ENCODE results near the gene CIROP. TPM values are rescaled to one million over a fixed set of nuclear protein-coding genes. Genes with fewer than 3 reads are reported as not detected.
A peak's percentile ranks its signal among the peaks of the same experiment; 100 is the strongest.

Gene CIROP
- total and polyA plus RNA-seq, 9 of the 15 experiments (the other 6 are each of a cell fraction or from before 2014, with no cell fraction given): not detected

DNA sequence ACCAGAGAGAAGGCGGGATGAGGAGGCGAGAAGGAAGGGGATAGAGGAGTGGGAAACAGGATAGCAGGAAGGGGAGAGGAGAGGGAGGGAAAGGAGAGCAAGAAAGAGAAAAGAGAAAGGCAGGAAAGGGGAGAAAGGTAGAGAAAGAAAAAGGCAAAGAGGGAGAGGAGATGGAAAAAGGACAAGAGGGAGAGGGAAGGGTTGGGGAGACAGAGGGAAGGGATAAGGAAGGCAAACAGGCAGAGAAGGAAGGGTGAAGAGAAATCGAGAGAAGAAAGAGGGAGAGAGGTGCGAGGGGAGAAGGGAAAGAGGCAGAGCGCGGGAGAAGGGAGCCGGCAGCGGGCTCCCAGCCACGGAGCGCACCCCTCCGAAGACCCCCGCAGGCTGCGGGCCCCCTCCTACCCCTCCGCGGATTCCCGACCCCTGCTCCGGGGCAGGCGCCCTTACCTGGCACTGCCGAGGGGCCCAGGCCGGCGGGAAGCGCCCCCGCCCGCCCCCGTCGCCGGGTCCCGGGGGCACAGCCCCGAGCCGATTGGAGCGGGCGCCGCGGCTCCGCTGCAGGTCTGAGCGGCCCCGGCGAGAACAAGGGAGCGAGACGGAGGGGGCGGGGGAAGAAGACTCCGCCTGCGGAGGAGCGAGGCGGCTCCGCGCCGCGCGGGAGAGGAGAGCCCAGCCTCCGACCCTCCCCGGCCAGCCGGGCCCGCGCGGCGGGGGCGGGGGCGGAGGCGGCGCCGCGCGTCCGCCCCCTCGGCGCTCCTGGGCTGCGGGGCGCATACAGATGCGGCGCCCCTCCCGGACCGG is 47.6 kb downstream of the CIROP start, which contains the start of gene CDH24 (continued):
- TF ChIP-seq, protein P1, sequence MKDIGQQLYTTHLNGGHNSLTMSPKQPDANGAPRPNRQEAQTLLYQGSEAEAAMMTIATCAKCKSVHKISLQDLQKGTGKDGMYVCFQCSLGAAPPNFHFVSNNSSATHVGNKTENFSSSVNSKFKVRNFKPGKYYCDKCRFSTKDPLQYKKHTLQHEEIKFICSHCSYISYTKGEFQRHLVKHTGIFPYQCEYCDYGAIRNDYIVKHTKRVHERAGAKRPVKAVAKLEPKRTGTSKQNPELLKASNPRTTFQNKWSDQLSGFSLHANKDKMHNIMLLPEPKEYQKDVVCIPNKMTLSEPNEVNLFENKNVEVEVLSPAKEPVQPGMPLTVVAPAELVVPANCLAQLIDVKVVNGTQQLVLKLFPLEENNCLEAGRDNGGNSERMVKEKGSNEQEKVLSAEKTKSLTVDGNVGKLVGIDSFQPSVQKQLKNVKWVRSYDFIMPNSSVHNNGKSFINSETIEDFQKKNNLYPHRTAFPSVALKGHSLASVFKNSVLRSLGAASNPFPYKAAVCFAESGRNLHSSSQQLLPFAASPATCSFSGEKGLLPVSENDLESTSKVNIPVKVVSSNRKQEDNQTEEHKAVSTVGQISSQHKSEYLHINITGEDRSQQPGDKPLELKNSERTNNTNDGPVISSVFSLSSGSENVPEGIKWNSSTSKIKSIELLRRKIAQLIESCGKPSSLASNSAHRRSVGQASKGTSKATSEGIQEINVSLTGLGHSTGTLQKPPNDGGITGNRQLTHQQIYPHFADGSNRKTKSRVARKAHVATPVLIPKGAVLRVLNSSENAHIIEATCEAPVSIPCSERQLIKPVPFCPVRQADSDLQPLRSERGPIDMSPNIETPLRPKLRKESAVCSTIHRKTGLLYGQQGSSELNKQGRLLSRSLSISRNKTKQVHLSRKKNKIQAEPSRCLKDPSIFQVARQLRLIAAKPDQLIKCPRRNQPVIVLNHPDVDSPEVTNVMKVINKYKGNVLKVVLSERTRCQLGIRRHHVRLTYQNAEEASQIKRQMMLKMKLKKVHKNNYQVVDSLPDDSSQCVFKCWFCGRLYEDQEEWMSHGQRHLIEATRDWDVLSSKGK (CRISPR knock-in tag; IDR thresholded peaks at IDR 0.05): no peak
- TF ChIP-seq SETDB1 (IDR thresholded peaks at IDR 0.05; ENCODE audit: low read length) (no peak), TGIF2 (CRISPR knock-in tag; IDR thresholded peaks at IDR 0.05) (no peak), LEF1 (IDR thresholded peaks at IDR 0.05) (no peak), MYC (IDR thresholded peaks at IDR 0.05; ENCODE audit: low read depth, low read length) (peak; percentile 23; the same call in 1 of the 2 replicates), MYC (CRISPR knock-in tag; IDR thresholded peaks at IDR 0.05; ENCODE audit: borderline replicate concordance, low read depth) (no peak), HNRNPLL (IDR thresholded peaks at IDR 0.05; ENCODE audit: low read depth, low read length, poor library complexity, severe bottlenecking) (peak; percentile 7), HMGN3 (IDR thresholded peaks at IDR 0.05; ENCODE audit: borderline replicate concordance, extremely low read depth, insufficient read length, low read depth, low read length) (peak; percentile 67), ZNF224 (CRISPR knock-in tag; IDR thresholded peaks at IDR 0.05) (no peak), SRSF3 (IDR thresholded peaks at IDR 0.05; ENCODE audit: insufficient read depth, low read length) (no peak), TAL1 (IDR thresholded peaks at IDR 0.05) (no peak), GABPB2 (CRISPR knock-in tag; conservative IDR thresholded peaks at IDR 0.05) (no peak), PRPF4 (IDR thresholded peaks at IDR 0.05; ENCODE audit: insufficient read depth, low read depth, low read length, poor library complexity, severe bottlenecking) (no peak)
- TF ChIP-seq, protein P2, sequence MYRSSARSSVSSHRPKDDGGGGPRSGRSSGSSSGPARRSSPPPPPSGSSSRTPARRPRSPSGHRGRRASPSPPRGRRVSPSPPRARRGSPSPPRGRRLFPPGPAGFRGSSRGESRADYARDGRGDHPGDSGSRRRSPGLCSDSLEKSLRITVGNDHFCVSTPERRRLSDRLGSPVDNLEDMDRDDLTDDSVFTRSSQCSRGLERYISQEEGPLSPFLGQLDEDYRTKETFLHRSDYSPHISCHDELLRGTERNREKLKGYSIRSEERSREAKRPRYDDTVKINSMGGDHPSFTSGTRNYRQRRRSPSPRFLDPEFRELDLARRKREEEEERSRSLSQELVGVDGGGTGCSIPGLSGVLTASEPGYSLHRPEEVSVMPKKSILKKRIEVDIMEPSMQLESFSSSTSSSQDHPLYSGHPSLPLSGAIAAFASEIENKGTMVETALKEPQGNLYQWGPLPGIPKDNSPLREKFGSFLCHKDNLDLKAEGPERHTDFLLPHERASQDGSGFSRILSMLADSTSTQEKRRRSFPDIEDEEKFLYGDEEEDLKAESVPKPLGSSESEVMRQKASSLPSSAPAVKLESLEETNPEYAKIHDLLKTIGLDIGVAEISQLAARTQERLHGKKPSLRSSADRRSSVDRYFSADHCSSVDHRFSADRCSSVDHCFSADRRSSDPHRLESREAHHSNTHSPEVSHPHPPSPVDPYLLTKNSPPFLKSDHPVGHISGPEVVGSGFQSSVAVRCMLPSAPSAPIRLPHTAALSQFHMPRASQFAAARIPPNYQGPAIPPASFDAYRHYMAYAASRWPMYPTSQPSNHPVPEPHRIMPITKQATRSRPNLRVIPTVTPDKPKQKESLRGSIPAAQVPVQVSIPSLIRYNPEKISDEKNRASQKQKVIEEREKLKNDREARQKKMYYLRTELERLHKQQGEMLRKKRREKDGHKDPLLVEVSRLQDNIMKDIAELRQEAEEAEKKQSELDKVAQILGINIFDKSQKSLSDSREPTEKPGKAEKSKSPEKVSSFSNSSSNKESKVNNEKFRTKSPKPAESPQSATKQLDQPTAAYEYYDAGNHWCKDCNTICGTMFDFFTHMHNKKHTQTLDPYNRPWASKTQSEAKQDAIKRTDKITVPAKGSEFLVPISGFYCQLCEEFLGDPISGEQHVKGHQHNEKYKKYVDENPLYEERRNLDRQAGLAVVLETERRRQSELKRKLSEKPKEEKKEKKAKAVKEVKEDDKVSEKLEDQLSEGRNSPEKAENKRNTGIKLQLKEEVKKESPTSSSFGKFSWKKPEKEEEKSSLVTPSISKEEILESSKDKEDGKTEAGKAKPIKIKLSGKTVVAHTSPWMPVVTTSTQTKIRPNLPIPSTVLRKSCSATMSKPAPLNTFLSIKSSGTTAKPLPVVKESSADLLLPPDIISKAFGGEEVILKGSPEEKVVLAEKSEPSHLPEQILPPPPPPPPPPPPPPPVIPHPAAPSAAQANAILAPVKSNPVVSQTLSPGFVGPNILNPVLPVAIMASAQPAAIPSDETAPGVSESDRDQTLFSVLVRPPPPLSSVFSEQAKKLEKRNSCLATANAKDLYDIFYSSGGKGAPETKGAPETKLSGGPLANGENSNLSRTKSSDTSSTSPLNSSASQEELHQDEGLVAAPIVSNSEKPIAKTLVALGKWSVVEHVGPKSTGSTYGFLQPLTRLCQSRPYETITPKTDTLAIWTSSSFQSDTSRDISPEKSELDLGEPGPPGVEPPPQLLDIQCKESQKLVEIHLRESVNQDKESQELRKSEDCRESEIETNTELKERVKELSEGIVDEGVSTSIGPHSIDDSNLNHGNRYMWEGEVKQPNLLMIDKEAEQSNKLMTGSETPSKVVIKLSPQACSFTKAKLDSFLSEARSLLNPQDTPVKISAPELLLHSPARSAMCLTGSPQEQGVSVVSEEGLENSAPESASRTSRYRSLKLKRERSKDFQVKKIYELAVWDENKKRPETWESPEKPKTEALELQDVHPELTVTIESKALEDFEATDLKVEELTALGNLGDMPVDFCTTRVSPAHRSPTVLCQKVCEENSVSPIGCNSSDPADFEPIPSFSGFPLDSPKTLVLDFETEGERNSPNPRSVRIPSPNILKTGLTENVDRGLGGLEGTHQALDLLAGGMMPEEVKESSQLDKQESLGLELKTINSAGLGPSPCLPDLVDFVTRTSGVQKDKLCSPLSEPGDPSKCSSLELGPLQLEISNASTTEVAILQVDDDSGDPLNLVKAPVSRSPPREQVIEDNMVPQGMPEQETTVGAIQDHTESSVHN (IDR thresholded peaks at IDR 0.05; ENCODE audit: borderline replicate concordance in 1 of 2, low read depth in 1 of 2): no peak

All from K562 (cell line).